ENCODE data around the gene ZSWIM7. TPM values are rescaled to one million over a fixed set of nuclear protein-coding genes. Genes with fewer than 3 reads are reported as not detected.

Gene ZSWIM7
- total RNA-seq, 2 donors from 2014 or later, result 15.1 to 16.5 TPM

- Histone ChIP-seq H3K27ac (no peak overlapping the region), H3K27me3 (replicated peaks; ENCODE audit: insufficient read depth) (no peaks in the 10 kb centered on the region), H3K4me3 (no peak overlapping the region), H3K36me3 (no peaks in the 10 kb centered on the region), H3K9me3 (no peaks in the 10 kb centered on the region), H3K4me1 (replicated peaks) (no peaks in the 10 kb centered on the region)
- 63% methylated on average over 6 of the region's 6 CpGs for WGBS
- TF ChIP-seq POLR2AphosphoS5 (IDR thresholded peaks at IDR 0.05) (no peak), CTCF (IDR thresholded peaks at IDR 0.05) (no peak), POLR2A (IDR thresholded peaks at IDR 0.05) (no peak)
- DNase-seq (ENCODE audit: low spot score), result no peak
- intact Hi-C loops (cut with DNase I), result no loop called here
Measured at GRCh38 chr17:15965528-15965927, 34.0 kb downstream of the ZSWIM7 start.

GRCh38 chr17:15963670-15964110 is 35.8 kb downstream of the ZSWIM7 start:
- Histone ChIP-seq H3K4me1 (replicated peaks) (no peaks in the 10 kb centered on the region), H3K27me3 (replicated peaks; ENCODE audit: insufficient read depth) (no peaks in the 10 kb centered on the region), H3K36me3 (no peaks in the 10 kb centered on the region), H3K4me3 (no peak overlapping the region), H3K27ac (no peak overlapping the region), H3K9me3 (no peaks in the 10 kb centered on the region)
- TF ChIP-seq POLR2AphosphoS5 (IDR thresholded peaks at IDR 0.05) (no peak), POLR2A (IDR thresholded peaks at IDR 0.05) (no peak)
- 64% methylated on average over 4 of the region's 4 CpGs for WGBS
- no peak for DNase-seq (ENCODE audit: low spot score)
- intact Hi-C loops (cut with DNase I), result no loop called here

DNA sequence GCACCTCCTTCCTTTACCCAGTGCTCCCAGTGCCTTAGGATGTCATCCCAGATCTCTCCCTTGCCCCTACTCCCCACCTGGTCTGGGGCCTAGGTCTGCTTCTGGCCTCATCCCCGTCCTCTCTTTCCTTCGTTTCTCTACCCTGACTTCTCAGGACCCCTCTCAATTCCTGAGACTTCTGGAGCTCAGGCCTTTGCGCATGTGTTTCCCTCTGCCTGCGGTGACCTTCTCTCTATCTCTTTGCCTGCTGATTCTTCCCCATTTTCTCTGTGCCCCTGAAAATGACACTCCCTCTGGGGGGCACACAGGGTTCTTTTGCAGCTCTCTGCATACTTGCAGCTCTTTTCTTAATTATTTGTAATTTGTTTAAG is 41.0 kb downstream of the ZSWIM7 start:
- 81% methylated on average over 4 of the region's 4 CpGs for WGBS
- H3K27me3 ChIP-seq (replicated peaks; ENCODE audit: insufficient read depth), result no peaks in the 10 kb centered on the region
- no peaks in the 10 kb centered on the region for H3K4me1 ChIP-seq (replicated peaks)
- H3K36me3 ChIP-seq, result no peaks in the 10 kb centered on the region
- TF ChIP-seq POLR2A (IDR thresholded peaks at IDR 0.05) (no peak), CTCF (IDR thresholded peaks at IDR 0.05) (no peak), POLR2AphosphoS5 (IDR thresholded peaks at IDR 0.05) (no peak)
- H3K27ac ChIP-seq, result no peak overlapping the region
- no peak overlapping the region for H3K4me3 ChIP-seq
- DNase-seq (ENCODE audit: low spot score), result no peak
- no peaks in the 10 kb centered on the region for H3K9me3 ChIP-seq
- intact Hi-C loops (cut with DNase I), result no loop called here

GRCh38 chr17:15957608-15958307 is 41.7 kb downstream of the ZSWIM7 start:
- intact Hi-C loops (cut with DNase I), result no loop called here
- 92% methylated on average over 18 of the region's 19 CpGs for WGBS
- TF ChIP-seq POLR2AphosphoS5 (IDR thresholded peaks at IDR 0.05) (no peak), CTCF (IDR thresholded peaks at IDR 0.05) (no peak), POLR2A (IDR thresholded peaks at IDR 0.05) (no peak)
- no peaks in the 10 kb centered on the region for H3K36me3 ChIP-seq
- H3K27ac ChIP-seq, result no peak overlapping the region
- no peak overlapping the region for H3K4me3 ChIP-seq
- DNase-seq (ENCODE audit: low spot score), result no peak
- no peaks in the 10 kb centered on the region for H3K27me3 ChIP-seq (replicated peaks; ENCODE audit: insufficient read depth)
- no peaks in the 10 kb centered on the region for H3K9me3 ChIP-seq
- H3K4me1 ChIP-seq (replicated peaks), result no peaks in the 10 kb centered on the region

- H3K4me3 ChIP-seq, result no peak overlapping the region
- no peaks in the 10 kb centered on the region for H3K9me3 ChIP-seq
- DNase-seq (ENCODE audit: low spot score), result no peak
- no peak overlapping the region for H3K27ac ChIP-seq
- H3K27me3 ChIP-seq (replicated peaks; ENCODE audit: insufficient read depth), result no peaks in the 10 kb centered on the region
- TF ChIP-seq POLR2AphosphoS5 (IDR thresholded peaks at IDR 0.05), result no peak
- TF ChIP-seq POLR2A (IDR thresholded peaks at IDR 0.05), result no peak
- TF ChIP-seq CTCF (IDR thresholded peaks at IDR 0.05), result no peak
- intact Hi-C loops (cut with DNase I), result no loop called here
- no peaks in the 10 kb centered on the region for H3K4me1 ChIP-seq (replicated peaks)
- WGBS, result 84% methylated on average over 6 of the region's 6 CpGs
- no peaks in the 10 kb centered on the region for H3K36me3 ChIP-seq
Measured at GRCh38 chr17:15957206-15957605, 42.3 kb downstream of the ZSWIM7 start.

All from prostate gland (tissue), 2 donors.